ENCODE measurements around the gene GLRX2. TPM values are rescaled to one million over a fixed set of nuclear protein-coding genes. Genes with fewer than 3 reads are reported as not detected.

The GLRX2 gene
- total and polyA plus RNA-seq, 2 experiments from 2014 or later = 7.7 to 24.9 TPM

- Histone ChIP-seq H3K36me3 (peaks cover 53% of the 10 kb centered on the region), H3K4me1 (ENCODE audit: low read depth) (peaks cover 11% of the 10 kb centered on the region), H3K9me3 (ENCODE audit: low read depth) (no peaks in the 10 kb centered on the region), H3K27ac (no peak overlapping the region), H3K27me3 (no peaks in the 10 kb centered on the region), H3K4me3 (no peak overlapping the region)
- no peak for DNase-seq (ENCODE audit: low read depth in 1 of 2, low spot score in 1 of 2)
- TF ChIP-seq CTCF (IDR thresholded peaks at IDR 0.05; ENCODE audit: low read depth, low read length) = no peak
These were observed 18.9 kb downstream of the GLRX2 start for GRCh38 chr1:193086342-193086741.

- Histone ChIP-seq H3K9me3 (ENCODE audit: low read depth) (no peaks in the 10 kb centered on the region), H3K27ac (no peak overlapping the region), H3K4me3 (no peak overlapping the region), H3K36me3 (peaks cover 59% of the 10 kb centered on the region), H3K4me1 (ENCODE audit: low read depth) (peaks cover 11% of the 10 kb centered on the region), H3K27me3 (no peaks in the 10 kb centered on the region)
- TF ChIP-seq CTCF (IDR thresholded peaks at IDR 0.05; ENCODE audit: low read depth, low read length) = no peak
- DNase-seq (ENCODE audit: low read depth in 1 of 2, low spot score in 1 of 2) = no peak
These were observed 20.0 kb downstream of the GLRX2 start for GRCh38 chr1:193085263-193085662.

- Histone ChIP-seq H3K27ac (no peak overlapping the region), H3K4me3 (no peak overlapping the region), H3K27me3 (no peaks in the 10 kb centered on the region), H3K9me3 (ENCODE audit: low read depth) (no peaks in the 10 kb centered on the region), H3K4me1 (ENCODE audit: low read depth) (peaks cover 11% of the 10 kb centered on the region), H3K36me3 (peaks cover 66% of the 10 kb centered on the region)
- TF ChIP-seq CTCF (IDR thresholded peaks at IDR 0.05; ENCODE audit: low read depth, low read length) = no peak
- DNase-seq (ENCODE audit: low read depth in 1 of 2, low spot score in 1 of 2) = no peak
These were observed 21.7 kb downstream of the GLRX2 start for GRCh38 chr1:193083365-193084088.

- Histone ChIP-seq H3K4me3 (no peak overlapping the region), H3K36me3 (peaks cover 72% of the 10 kb centered on the region), H3K27me3 (no peaks in the 10 kb centered on the region), H3K27ac (no peak overlapping the region), H3K4me1 (ENCODE audit: low read depth) (no peaks in the 10 kb centered on the region), H3K9me3 (ENCODE audit: low read depth) (no peaks in the 10 kb centered on the region)
- no peak for TF ChIP-seq CTCF (IDR thresholded peaks at IDR 0.05; ENCODE audit: low read depth, low read length)
- no peak for DNase-seq (ENCODE audit: low read depth in 1 of 2, low spot score in 1 of 2)
These were observed 26.0 kb downstream of the GLRX2 start for GRCh38 chr1:193079187-193079586.

GRCh38 chr1:193077991-193078390, 27.2 kb downstream of the GLRX2 start:
- Histone ChIP-seq H3K4me3 (no peak overlapping the region), H3K27ac (no peak overlapping the region), H3K36me3 (peaks cover 60% of the 10 kb centered on the region), H3K9me3 (ENCODE audit: low read depth) (no peaks in the 10 kb centered on the region), H3K27me3 (no peaks in the 10 kb centered on the region), H3K4me1 (ENCODE audit: low read depth) (no peaks in the 10 kb centered on the region)
- DNase-seq (ENCODE audit: low read depth in 1 of 2, low spot score in 1 of 2) = peak in 1 of 2 donors; percentile 16
- TF ChIP-seq CTCF (IDR thresholded peaks at IDR 0.05; ENCODE audit: low read depth, low read length) = no peak
